ENCODE results near the gene MEX3D. TPM values are rescaled to one million over a fixed set of nuclear protein-coding genes. Genes with fewer than 3 reads are reported as not detected.
A peak's percentile ranks its signal among the peaks of the same experiment; 100 is the strongest.

The MEX3D gene
- total RNA-seq, 5 donors from 2014 or later (not counting 1 experiment from before 2014, with no cell fraction given): 2.1 to 7.7 (median 6.2) TPM

GRCh38 chr19:1508507-1508856 is 59.6 kb downstream of the MEX3D start:
- H3K4me3 Mint-ChIP-seq: peak overlapping the region in 2 of 3 donors; percentile 32 to 81
- no peaks in the 10 kb centered on the region for H3K36me3 Mint-ChIP-seq
- Histone ChIP-seq H3K4me3 (ENCODE audit: control insufficient read depth in 1 of 2, extremely low read depth in 1 of 2, low read length in 1 of 2) (no peak overlapping the region), H3K9me3 (no peaks in the 10 kb centered on the region), H3K4me1 (ENCODE audit: control insufficient read depth in 1 of 2, extremely low read depth in 1 of 2, insufficient read depth in 2 of 2, low read length in 2 of 2) (peaks cover 0 to 46% of the 10 kb centered on the region in 2 experiments), H3K36me3 (ENCODE audit: control insufficient read depth in 2 of 2, extremely low read depth in 1 of 2, insufficient read depth in 1 of 2, low read length in 1 of 2) (no peaks in the 10 kb centered on the region), H3K27ac (ENCODE audit: low read length) (no peak overlapping the region), H3K27me3 (replicated peaks in 1 of 2; ENCODE audit: control insufficient read depth in 2 of 2, extremely low read depth in 1 of 2, insufficient read depth in 2 of 2, low read length in 1 of 2) (peaks cover 0 to 75% of the 10 kb centered on the region in 2 experiments)
- ATAC-seq (replicated peaks in 1 of 4) (peak in 1 of 4 experiments; percentile 0), DNase-seq (no peak)
- 32% methylated on average over 8 of the region's 12 CpGs for WGBS (ENCODE audit: insufficient coverage)
- H3K9me3 Mint-ChIP-seq: no peaks in the 10 kb centered on the region
- ChIA-PET POLR2A (no interaction called here), CTCF (interaction anchor here in 1 of 2 donors (0.7 kb wide), 1 partner anchor 17 kb away, joined by 3 read pairs; the partner anchor contains the start of gene REEP6)
- H3K27ac Mint-ChIP-seq: peak overlapping the region in 1 of 2 donors; percentile 58
- H3K27me3 Mint-ChIP-seq: peaks cover 0 to 4% of the 10 kb centered on the region in 2 donors
- H3K4me1 Mint-ChIP-seq: peaks cover 17 to 31% (median 18%) of the 10 kb centered on the region in 3 donors

GRCh38 chr19:1507763-1508506 is 60.2 kb downstream of the MEX3D start:
- H3K36me3 ChIP-seq (ENCODE audit: control insufficient read depth in 2 of 2, extremely low read depth in 1 of 2, insufficient read depth in 1 of 2, low read length in 1 of 2): no peaks in the 10 kb centered on the region
- peak overlapping the region; percentile 62 for H3K27ac ChIP-seq (ENCODE audit: low read length)
- WGBS (ENCODE audit: insufficient coverage): 8% methylated on average over 37 of the region's 46 CpGs
- peaks cover 0 to 48% of the 10 kb centered on the region in 2 experiments for H3K4me1 ChIP-seq (ENCODE audit: control insufficient read depth in 1 of 2, extremely low read depth in 1 of 2, insufficient read depth in 2 of 2, low read length in 2 of 2)
- CTCF ChIA-PET: no interaction called here
- Mint-ChIP-seq H3K4me1 (peaks cover 17 to 31% (median 20%) of the 10 kb centered on the region in 3 donors), H3K36me3 (no peaks in the 10 kb centered on the region), H3K27me3 (peaks cover 0 to 5% of the 10 kb centered on the region in 2 donors), H3K9me3 (no peaks in the 10 kb centered on the region), H3K4me3 (peak overlapping the region; percentile 81 to 87 (median 83)), H3K27ac (peak overlapping the region; percentile 75 to 95)
- POLR2A ChIA-PET: no interaction called here
- peak; percentile 84 to 97 (median 92) for DNase-seq
- peaks cover 0 to 80% of the 10 kb centered on the region in 2 experiments for H3K27me3 ChIP-seq (replicated peaks in 1 of 2; ENCODE audit: control insufficient read depth in 2 of 2, extremely low read depth in 1 of 2, insufficient read depth in 2 of 2, low read length in 1 of 2)
- ATAC-seq (replicated peaks in 1 of 4): peak; percentile 90 to 93 (median 90)
- H3K9me3 ChIP-seq: no peaks in the 10 kb centered on the region
- peak overlapping the region; percentile 30 to 54 for H3K4me3 ChIP-seq (ENCODE audit: control insufficient read depth in 1 of 2, extremely low read depth in 1 of 2, low read length in 1 of 2)

- peaks cover 13 to 31% (median 25%) of the 10 kb centered on the region in 3 donors for H3K4me1 Mint-ChIP-seq
- CTCF ChIA-PET: no interaction called here
- Histone ChIP-seq H3K4me1 (ENCODE audit: control insufficient read depth in 1 of 2, extremely low read depth in 1 of 2, insufficient read depth in 2 of 2, low read length in 2 of 2) (peaks cover 0 to 43% of the 10 kb centered on the region in 2 experiments), H3K4me3 (ENCODE audit: control insufficient read depth in 1 of 2, extremely low read depth in 1 of 2, low read length in 1 of 2) (no peak overlapping the region), H3K9me3 (no peaks in the 10 kb centered on the region), H3K27me3 (replicated peaks in 1 of 2; ENCODE audit: control insufficient read depth in 2 of 2, extremely low read depth in 1 of 2, insufficient read depth in 2 of 2, low read length in 1 of 2) (peaks cover 0 to 81% of the 10 kb centered on the region in 2 experiments), H3K27ac (ENCODE audit: low read length) (peak overlapping the region; percentile 43), H3K36me3 (ENCODE audit: control insufficient read depth in 2 of 2, extremely low read depth in 1 of 2, insufficient read depth in 1 of 2, low read length in 1 of 2) (no peaks in the 10 kb centered on the region)
- H3K27ac Mint-ChIP-seq: no peak overlapping the region
- no peaks in the 10 kb centered on the region for H3K9me3 Mint-ChIP-seq
- DNase-seq (no peak), ATAC-seq (replicated peaks in 1 of 4) (no peak)
- no peaks in the 10 kb centered on the region for H3K36me3 Mint-ChIP-seq
- peak overlapping the region in 1 of 3 donors; percentile 81 for H3K4me3 Mint-ChIP-seq
- WGBS (ENCODE audit: insufficient coverage): 81% methylated on average over 21 of the region's 23 CpGs
- POLR2A ChIA-PET: no interaction called here
- H3K27me3 Mint-ChIP-seq: peaks cover 3 to 8% of the 10 kb centered on the region in 2 donors
Observed at GRCh38 chr19:1507192-1507660, 60.9 kb downstream of the MEX3D start.

DNA sequence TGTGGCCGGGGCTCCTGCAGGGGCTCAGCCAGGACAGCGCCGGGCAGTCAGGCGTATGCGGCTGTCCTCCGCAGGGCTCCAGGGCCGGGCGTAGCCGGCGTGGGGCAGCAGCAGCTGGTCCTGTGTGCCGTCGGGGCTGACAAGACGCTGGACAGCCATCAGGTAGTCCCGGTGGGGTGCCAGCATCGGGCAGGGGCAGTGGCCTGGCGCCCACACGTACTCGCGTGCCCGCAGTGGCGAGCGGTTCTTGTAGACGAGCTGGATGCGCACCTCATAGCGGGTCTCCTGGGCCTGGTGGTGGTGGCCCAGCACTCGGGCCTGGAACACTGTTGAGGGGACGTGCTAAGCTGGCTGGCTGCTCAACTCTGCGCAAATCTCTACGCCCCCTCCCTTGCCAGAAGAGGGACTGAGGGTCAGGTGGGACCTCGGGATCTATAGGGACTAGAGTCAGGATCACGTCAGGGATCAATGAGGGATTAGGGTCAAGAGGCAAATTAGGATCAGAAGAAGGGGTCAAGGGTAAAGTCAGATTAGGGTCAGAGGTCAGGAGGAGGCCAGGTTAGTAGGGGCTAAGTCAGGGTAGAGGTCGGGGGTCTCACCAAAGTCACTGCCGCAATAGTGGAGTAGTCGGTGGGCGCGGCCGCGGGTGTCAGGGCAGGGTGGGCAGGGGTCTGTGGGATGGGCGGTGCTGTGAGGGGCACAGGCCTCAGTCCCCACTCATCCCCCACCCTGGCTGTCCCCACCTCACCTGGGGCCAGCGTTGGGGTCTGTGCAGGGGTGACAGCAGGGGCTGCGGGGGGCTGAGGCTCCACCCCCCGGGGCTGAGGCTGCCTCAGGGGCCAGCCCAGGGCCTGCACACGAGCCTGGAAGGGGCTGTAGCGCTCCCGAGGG is 61.9 kb downstream of the MEX3D start:
- H3K9me3 ChIP-seq: no peaks in the 10 kb centered on the region
- H3K4me3 ChIP-seq (ENCODE audit: control insufficient read depth in 1 of 2, extremely low read depth in 1 of 2, low read length in 1 of 2): no peak overlapping the region
- no peaks in the 10 kb centered on the region for H3K9me3 Mint-ChIP-seq
- no peak overlapping the region for H3K4me3 Mint-ChIP-seq
- peaks cover 3 to 8% of the 10 kb centered on the region in 2 donors for H3K27me3 Mint-ChIP-seq
- no peaks in the 10 kb centered on the region for H3K36me3 Mint-ChIP-seq
- CTCF ChIA-PET: no interaction called here
- H3K4me1 Mint-ChIP-seq: peaks cover 11 to 28% (median 25%) of the 10 kb centered on the region in 3 donors
- H3K27ac ChIP-seq (ENCODE audit: low read length): no peak overlapping the region
- POLR2A ChIA-PET: interaction anchor here in 1 of 2 donors (0.5 kb wide), 1 partner anchor 1337 kb away, joined by 7 read pairs; no protein-coding TSS in a partner anchor
- DNase-seq: no peak
- no peak overlapping the region for H3K27ac Mint-ChIP-seq
- WGBS (ENCODE audit: insufficient coverage): 91% methylated on average over 35 of the region's 45 CpGs
- H3K27me3 ChIP-seq (replicated peaks in 1 of 2; ENCODE audit: control insufficient read depth in 2 of 2, extremely low read depth in 1 of 2, insufficient read depth in 2 of 2, low read length in 1 of 2): peaks cover 0 to 75% of the 10 kb centered on the region in 2 experiments
- no peak for ATAC-seq (replicated peaks in 1 of 4)
- H3K4me1 ChIP-seq (ENCODE audit: control insufficient read depth in 1 of 2, extremely low read depth in 1 of 2, insufficient read depth in 2 of 2, low read length in 2 of 2): peaks cover 0 to 36% of the 10 kb centered on the region in 2 experiments
- no peaks in the 10 kb centered on the region for H3K36me3 ChIP-seq (ENCODE audit: control insufficient read depth in 2 of 2, extremely low read depth in 1 of 2, insufficient read depth in 1 of 2, low read length in 1 of 2)

- DNase-seq (no peak), ATAC-seq (replicated peaks in 1 of 4) (no peak)
- no peaks in the 10 kb centered on the region for H3K9me3 Mint-ChIP-seq
- no peak overlapping the region for H3K27ac Mint-ChIP-seq
- ChIA-PET CTCF (interaction anchor here in 1 of 2 donors (0.6 kb wide), 1 partner anchor 48 kb away, joined by 5 read pairs; no protein-coding TSS in a partner anchor), POLR2A (no interaction called here)
- Histone ChIP-seq H3K36me3 (ENCODE audit: control insufficient read depth in 2 of 2, extremely low read depth in 1 of 2, insufficient read depth in 1 of 2, low read length in 1 of 2) (no peaks in the 10 kb centered on the region), H3K9me3 (no peaks in the 10 kb centered on the region), H3K4me1 (ENCODE audit: control insufficient read depth in 1 of 2, extremely low read depth in 1 of 2, insufficient read depth in 2 of 2, low read length in 2 of 2) (peaks cover 0 to 32% of the 10 kb centered on the region in 2 experiments), H3K4me3 (ENCODE audit: control insufficient read depth in 1 of 2, extremely low read depth in 1 of 2, low read length in 1 of 2) (no peak overlapping the region), H3K27ac (ENCODE audit: low read length) (no peak overlapping the region), H3K27me3 (replicated peaks in 1 of 2; ENCODE audit: control insufficient read depth in 2 of 2, extremely low read depth in 1 of 2, insufficient read depth in 2 of 2, low read length in 1 of 2) (peaks cover 0 to 66% of the 10 kb centered on the region in 2 experiments)
- H3K36me3 Mint-ChIP-seq: no peaks in the 10 kb centered on the region
- H3K27me3 Mint-ChIP-seq: peaks cover 3 to 7% of the 10 kb centered on the region in 2 donors
- 73% methylated on average over 8 of the region's 8 CpGs for WGBS (ENCODE audit: insufficient coverage)
- peaks cover 11 to 23% (median 23%) of the 10 kb centered on the region in 3 donors for H3K4me1 Mint-ChIP-seq
- H3K4me3 Mint-ChIP-seq: no peak overlapping the region
Observed at GRCh38 chr19:1505012-1505411, 63.1 kb downstream of the MEX3D start.

All from T-cell (primary cell).